Activated CD4-positive, alpha-beta memory T cell treated with anti-CD3 and anti-CD28 coated beads for 36 hours (primary cell): Measurements from ENCODE around the gene HSPA12B. TPM values are rescaled to one million over a fixed set of nuclear protein-coding genes. Genes with fewer than 3 reads are reported as not detected.

ENCODE experiments used
- total RNA-seq, 2 experiments: library from RNA; stranded (reverse); gene quantifications; one replicate each; pipeline ENCODE4 v1.2.3, GENCODE V29; 2021

The HSPA12B gene
- total RNA-seq, 2 experiments from 2014 or later = not detected

Other genes starting within 250 kb of the HSPA12B start
- not detected for gene GFRA4, start 69.3 kb upstream of the HSPA12B start, total RNA-seq
- not detected for gene ADAM33, start 50.7 kb upstream of the HSPA12B start, total RNA-seq
- gene SIGLEC1, start 20.1 kb upstream of the HSPA12B start, total RNA-seq = under 1 TPM in 1 of 2 experiments, not detected in 1; 0.07 TPM
- 10 to 100 TPM; 50.6 to 51.4 TPM for gene ADISSP, start 35.1 kb downstream of the HSPA12B start, total RNA-seq
- gene SPEF1, start 48.8 kb downstream of the HSPA12B start, total RNA-seq = under 1 TPM in 1 of 2 experiments, not detected in 1; 0.17 TPM
- 10 to 100 TPM; 50.1 to 51.9 TPM for gene CENPB, start 54.1 kb downstream of the HSPA12B start, total RNA-seq
- 100 to 1,000 TPM; 120 to 128 TPM for gene CDC25B, start 63.6 kb downstream of the HSPA12B start, total RNA-seq
- gene AP5S1, start 87.9 kb downstream of the HSPA12B start, total RNA-seq = 1 to 10 TPM; 9.1 to 10.0 TPM
- gene MAVS, start 114.1 kb downstream of the HSPA12B start, total RNA-seq = 10 to 100 TPM; 22.2 to 24.2 TPM
- 10 to 100 TPM; 49.3 to 52.5 TPM for gene PANK2, start 156.7 kb downstream of the HSPA12B start, total RNA-seq